D341Med (cell line): ENCODE results near the gene DHPS.
"Not testable (repeated sequence)": the region's sequence is repeated elsewhere in the genome, so short reads cannot be mapped to it uniquely, and the experiment has no call there.

Source experiments
- DNase-seq: peaks from one replicate; pipeline ENCODE4 v3.0.0; 2012; ENCODE audit warnings: low spot score

Gene DHPS

DNA sequence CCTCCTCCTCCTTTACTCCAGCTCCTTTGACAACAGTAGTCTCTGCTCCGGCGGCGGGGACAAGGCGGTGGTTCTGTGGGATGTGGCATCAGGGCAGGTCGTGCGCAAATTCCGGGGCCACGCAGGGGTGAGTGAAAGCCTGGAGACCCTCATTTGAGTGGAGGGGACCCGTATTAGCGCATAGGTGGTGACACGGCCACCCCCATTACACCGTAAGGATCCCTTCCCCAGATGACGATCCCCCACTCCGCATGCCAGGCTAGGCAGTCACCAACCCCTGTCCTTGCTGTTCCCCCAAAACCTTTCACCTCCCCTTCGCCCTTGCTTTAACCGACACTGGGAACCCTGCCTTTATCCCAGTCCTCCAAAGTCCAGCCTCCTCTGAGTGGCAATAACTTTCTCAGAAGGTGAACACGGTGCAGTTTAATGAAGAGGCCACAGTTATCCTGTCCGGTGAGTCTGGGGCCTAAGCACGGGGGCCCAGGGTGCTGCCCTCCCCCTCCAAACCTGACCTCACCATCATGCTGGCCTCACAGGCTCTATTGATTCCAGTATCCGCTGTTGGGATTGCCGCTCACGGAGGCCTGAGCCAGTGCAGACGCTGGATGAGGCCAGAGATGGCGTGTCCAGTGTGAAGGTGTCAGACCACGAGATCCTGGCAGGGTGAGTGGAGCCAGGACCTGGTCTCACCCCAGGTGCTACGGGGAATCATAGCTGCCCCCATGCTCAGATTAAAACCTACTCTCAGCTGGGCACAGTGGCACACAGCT lies 11.3 kb downstream of the DHPS start:
- no peak for DNase-seq

GRCh38 chr19:12669270-12670158 lies 12.2 kb downstream of the DHPS start:
- peak; percentile 79 for DNase-seq

- no peak for DNase-seq
Measured at GRCh38 chr19:12668932-12669269, 12.8 kb downstream of the DHPS start.

- no peak for DNase-seq
Measured at GRCh38 chr19:12668346-12668745, 13.3 kb downstream of the DHPS start.

DNA sequence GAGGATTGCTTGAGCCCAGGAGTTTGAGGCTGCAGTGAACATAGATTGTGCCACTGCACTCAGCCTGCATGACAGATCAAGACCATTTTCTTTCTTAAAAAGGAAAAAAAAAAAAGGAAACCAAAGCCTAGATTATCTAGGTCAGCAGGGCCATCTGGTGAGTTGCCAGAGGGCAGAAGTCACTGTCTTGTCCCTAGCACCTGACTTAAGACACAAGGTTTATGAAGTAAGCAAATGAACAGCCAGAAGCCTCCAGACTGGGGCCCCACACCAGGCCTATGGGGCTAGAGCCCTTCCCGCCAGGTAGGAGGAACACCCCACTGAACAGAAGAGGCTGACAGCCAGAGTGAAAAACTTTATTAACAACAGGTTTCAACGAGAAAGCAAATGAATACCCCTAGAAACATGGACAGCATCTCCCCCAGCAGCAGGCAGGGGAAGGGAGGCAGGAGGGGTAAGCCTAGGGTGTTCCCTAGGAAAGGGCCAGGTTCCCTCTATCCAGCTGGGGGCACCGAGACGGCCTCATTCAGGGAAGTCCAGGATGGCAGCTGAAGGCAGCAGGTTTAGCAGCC lies 13.9 kb downstream of the DHPS start:
- no peak for DNase-seq

GRCh38 chr19:12666265-12667048 lies 15.2 kb downstream of the DHPS start, which contains the start of the genes MAN2B1 and WDR83:
MAN2B1 (minus strand) TSS chr19:12666742; CDS start chr19:12666701, 41 bp downstream.
WDR83 (plus strand) TSS chr19:12666807; CDS start chr19:12669791, 2,984 bp downstream.
- DNase-seq = peak; percentile 97

DNA sequence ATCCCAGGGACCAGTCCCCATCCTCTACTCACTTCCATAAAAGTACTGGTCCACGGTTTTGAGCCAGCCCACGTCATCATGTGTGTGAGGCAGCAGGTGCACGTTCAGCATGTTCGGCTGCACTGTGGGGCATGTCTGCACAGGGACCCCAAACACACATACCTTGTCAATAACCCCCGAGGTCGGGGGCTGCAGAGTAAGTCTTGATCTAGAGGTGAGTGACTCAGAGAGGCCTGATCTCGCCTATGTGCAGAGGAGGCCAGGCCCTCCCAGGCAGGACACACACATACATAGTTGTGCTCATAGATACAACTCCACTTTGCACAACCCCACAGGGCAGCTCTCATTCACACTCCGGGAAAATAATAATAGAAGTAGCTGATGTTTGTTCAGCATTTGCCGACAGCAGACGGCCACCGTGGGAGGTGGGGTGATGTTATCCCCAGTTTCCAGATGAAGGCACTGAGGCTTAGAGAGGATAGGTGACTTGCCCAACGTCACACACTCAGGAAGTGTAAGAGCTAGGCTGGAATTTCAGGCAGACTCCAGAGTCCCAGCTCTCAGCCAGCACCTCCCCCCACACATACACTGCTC lies 15.9 kb downstream of the DHPS start:
- no peak for DNase-seq

- DNase-seq = no peak
Measured at GRCh38 chr19:12665281-12665573, 16.5 kb downstream of the DHPS start.

GRCh38 chr19:12664406-12665280 lies 17.0 kb downstream of the DHPS start:
- DNase-seq = no peak

DNA sequence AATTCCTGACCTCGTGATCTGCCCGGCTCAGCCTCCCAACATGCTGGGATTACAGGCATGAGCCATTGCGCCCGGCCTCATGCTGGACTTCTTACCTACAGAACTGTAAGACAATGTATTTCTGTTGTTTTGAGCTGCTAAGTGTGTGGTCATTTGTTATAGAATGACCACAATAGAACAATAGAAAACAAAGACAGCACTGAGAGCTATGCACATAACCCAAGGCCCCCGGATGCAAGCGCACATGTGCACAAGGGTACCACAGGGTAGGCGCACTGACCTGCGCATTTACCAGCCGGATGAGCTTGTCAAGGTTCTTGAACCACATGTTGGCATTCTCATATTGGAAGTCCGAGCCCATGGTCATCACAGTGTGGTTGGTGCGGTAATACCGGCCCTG lies 20.7 kb downstream of the DHPS start:
- no peak for DNase-seq

DNA sequence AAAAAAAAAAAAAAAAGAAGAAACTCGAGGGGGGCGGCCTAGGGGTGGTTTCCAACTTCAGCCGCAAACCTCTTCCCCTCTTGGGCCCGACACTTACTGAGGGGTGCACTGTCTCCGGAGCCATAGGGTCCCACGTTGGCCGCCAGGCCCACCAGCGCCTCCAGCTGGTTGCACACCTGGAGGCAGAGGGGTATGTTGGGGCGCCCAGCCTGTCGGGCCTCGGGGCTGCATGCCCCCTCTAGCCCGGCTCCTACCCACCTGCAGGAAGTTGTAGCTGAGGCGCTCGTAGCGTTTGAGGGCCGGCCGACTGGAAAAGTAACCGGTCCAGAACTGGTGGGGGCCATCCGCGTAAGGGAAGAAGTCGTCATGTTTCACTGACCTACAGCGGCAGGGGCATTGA lies 23.7 kb downstream of the DHPS start:
- no peak for DNase-seq

DNA sequence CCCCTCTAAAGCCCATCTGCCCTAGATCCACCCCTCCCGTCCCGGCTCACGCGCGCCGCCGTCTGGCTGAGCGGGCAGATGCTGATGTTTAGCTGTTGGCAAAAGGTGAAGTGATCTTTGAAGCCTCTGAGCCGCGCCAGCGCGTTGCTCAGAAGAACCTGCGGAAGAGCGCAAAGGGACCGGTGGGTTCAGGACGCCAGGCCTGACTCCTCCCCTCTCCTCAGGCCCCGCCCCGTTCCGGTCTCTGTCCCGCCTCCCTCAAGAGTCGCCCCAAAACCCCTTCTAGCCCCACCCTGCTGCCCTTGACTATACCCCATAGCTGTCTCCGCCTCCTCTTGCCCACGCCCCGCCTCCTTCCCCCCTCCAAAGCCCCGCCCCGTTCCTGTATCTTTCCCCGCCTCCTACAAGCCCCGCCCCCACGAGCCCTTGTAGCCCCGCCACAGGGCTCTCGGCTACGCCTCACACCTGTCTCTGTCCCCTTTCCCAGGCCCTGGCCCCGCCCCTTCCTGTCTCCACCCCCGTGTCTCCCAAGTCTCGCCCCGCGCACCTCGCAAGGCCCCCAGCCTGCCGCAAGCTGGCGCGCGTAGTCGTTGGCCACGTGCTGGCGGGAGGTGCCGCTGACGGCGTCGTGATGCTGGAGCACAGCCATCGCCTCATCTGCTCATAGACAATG lies 24.6 kb downstream of the DHPS start:
- DNase-seq = no peak

GRCh38 chr19:12655546-12655945 lies 26.1 kb downstream of the DHPS start:
- DNase-seq = no peak

- peak; percentile 22 for DNase-seq
Measured at GRCh38 chr19:12652219-12652618, 29.5 kb downstream of the DHPS start.

- peak; percentile 22 for DNase-seq
Measured at GRCh38 chr19:12649941-12650340, 31.7 kb downstream of the DHPS start.

DNA sequence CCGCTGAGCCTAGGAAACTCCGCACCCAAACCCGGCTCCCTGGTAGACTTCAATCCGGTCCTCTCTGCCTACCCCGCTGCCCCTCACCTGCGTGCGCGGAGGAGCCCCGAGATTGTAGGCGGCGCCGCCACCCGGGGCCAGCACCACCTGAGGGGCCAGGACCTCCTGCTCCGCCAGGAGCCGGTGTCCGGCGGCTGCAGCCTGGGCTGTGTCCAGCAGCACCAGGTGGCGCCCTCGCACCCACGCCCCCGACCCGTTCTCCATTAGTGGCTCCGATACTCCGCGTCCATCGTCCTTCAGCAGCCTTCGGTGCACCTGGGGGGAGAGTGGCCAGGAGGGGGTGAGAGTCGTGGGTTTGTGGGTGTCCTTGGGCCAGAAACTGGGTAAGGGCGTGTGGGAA lies 33.6 kb downstream of the DHPS start:
- peak; percentile 42 for DNase-seq

DNA sequence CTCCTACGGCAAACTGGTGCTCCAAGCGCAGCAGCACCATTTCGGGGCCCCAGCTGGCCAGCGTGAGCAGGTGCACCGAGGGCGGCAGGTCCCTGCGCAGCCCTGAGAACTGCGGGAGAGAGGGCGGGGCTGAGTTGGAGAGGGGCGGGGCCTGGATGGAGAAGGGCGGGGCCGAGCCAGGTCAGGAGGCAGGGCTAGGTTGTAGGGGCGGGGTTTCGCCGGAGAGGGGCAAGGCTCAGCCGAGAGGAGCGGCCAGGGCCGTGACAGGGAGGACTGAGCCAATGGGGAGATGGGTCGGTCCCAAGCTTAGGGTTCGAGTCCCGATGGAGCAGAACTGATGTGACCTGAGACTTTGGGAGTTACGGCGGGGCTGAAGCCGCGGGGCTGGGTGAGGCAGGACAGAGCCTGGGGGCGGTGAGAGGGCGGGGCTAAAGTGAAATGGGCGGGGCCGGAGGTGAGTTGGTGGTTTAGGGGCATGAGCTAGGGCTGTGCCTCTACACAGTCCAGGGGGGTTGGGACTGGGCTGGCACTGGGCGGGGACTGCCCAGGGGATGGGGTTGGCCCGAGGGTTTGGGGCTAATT lies 34.1 kb downstream of the DHPS start:
- DNase-seq = peak; percentile 54

DNA sequence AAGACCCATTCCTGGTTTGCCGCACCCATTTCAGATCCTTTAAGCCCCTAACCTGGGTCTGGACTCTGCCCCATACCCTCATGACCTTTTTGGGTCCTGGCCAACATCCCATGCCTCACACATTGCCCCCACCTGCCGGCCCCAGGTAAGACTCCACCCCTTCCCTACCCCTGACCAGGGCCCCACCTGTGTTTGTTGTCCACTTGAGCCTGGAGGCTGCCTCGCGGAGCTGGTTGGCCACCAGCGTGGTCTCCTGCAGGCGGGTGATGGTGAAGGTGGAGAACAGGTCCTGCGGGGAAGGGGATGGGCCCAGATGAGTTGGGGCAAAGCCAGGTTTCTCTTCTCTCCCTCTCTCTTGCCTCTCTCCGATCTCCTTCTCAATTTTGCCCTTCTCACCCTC lies 34.6 kb downstream of the DHPS start:
- peak; percentile 20 for DNase-seq

DNA sequence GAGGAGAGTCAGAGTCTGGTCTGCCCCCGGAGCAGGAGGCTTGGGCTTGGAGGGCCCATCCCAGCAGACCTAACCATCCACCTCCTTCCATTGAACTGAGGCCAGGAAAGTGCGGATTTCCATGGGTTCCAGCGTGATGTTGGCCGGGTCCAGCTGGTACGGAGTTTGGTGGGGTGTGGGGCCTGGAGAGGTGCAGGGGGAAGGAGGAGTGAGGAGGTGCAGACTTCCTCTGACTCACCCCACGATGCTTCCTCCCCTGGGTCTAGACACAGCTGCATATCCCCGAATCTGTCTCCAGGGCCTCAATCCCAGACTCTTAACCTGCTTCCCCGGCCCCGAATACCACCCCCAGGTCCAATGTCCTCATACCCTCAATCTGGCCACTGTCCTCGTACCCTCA lies 35.1 kb downstream of the DHPS start:
- DNase-seq = peak; percentile 18

- not testable (repeated sequence) for DNase-seq
Measured at GRCh38 chr19:12643716-12644115, 38.0 kb downstream of the DHPS start.
